Mammary epithelial cell (primary cell): ENCODE results near the gene SEMA5B.

Source experiments
- EZH2 ChIP-seq: IDR thresholded peaks from 2 replicates; pipeline ENCODE4 v1.6.1; 2012; ENCODE audit warnings: low read length, inconsistent platforms, borderline replicate concordance
- TF ChIP-seq, protein P1 (sequence below), 2 donors: IDR thresholded peaks in 1 of 2; conservative IDR thresholded peaks in 1 of 2; 2 replicates each; pipeline ENCODE4 v1.5.1; 2011 to 2012; ENCODE audit warnings: inconsistent platforms in 2 of 2, low read length in 2 of 2, mild to moderate bottlenecking in 2 of 2, control low read depth in 1 of 2, low read depth in 1 of 2; ENCODE audit not compliant: insufficient read depth in 1 of 2; ENCODE audit errors: extremely low read depth in 1 of 2

DNA sequence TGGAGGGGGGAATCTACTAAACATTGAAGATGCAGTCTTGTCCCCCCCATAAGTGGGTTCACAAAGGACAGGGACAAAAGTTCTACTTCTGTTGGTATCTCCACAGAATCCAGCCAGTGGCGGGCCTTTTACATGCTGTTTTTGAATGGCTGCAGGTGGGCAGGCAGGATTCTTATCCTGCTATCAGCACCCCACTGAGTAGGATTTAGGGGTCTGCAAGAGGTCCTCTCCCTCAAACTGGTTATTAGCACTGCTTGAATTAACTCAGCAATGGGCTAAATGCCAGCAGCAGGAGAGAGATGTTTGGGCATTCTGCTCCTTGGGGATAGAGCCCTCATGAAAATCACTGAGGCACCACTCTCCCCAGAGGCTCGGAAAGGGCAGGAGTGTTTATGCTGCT, 40.3 kb downstream of the SEMA5B start:
- TF ChIP-seq, protein P1, sequence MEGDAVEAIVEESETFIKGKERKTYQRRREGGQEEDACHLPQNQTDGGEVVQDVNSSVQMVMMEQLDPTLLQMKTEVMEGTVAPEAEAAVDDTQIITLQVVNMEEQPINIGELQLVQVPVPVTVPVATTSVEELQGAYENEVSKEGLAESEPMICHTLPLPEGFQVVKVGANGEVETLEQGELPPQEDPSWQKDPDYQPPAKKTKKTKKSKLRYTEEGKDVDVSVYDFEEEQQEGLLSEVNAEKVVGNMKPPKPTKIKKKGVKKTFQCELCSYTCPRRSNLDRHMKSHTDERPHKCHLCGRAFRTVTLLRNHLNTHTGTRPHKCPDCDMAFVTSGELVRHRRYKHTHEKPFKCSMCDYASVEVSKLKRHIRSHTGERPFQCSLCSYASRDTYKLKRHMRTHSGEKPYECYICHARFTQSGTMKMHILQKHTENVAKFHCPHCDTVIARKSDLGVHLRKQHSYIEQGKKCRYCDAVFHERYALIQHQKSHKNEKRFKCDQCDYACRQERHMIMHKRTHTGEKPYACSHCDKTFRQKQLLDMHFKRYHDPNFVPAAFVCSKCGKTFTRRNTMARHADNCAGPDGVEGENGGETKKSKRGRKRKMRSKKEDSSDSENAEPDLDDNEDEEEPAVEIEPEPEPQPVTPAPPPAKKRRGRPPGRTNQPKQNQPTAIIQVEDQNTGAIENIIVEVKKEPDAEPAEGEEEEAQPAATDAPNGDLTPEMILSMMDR (conservative IDR thresholded peaks at IDR 0.05 in 1 of 2, IDR thresholded peaks at IDR 0.05 in 1 of 2; ENCODE audit: extremely low read depth in 1 of 2, insufficient read depth in 1 of 2, low read depth in 1 of 2, low read length in 2 of 2): no peak
- no peak for TF ChIP-seq EZH2
